ENCODE measurements around the gene METTL27. TPM values are rescaled to one million over a fixed set of nuclear protein-coding genes. Genes with fewer than 3 reads are reported as not detected.
"Not testable (repeated sequence)": the region's sequence is repeated elsewhere in the genome, so short reads cannot be mapped to it uniquely, and the experiment has no call there.

The METTL27 gene
- polyA plus RNA-seq, 4 donors = 1.8 to 19.0 (median 6.2) TPM

GRCh38 chr7:73870041-73870492, 27.8 kb upstream of the METTL27 start:
- DNase-seq (ENCODE audit: low read depth in 4 of 4, low spot score in 3 of 4) = no peak

DNA sequence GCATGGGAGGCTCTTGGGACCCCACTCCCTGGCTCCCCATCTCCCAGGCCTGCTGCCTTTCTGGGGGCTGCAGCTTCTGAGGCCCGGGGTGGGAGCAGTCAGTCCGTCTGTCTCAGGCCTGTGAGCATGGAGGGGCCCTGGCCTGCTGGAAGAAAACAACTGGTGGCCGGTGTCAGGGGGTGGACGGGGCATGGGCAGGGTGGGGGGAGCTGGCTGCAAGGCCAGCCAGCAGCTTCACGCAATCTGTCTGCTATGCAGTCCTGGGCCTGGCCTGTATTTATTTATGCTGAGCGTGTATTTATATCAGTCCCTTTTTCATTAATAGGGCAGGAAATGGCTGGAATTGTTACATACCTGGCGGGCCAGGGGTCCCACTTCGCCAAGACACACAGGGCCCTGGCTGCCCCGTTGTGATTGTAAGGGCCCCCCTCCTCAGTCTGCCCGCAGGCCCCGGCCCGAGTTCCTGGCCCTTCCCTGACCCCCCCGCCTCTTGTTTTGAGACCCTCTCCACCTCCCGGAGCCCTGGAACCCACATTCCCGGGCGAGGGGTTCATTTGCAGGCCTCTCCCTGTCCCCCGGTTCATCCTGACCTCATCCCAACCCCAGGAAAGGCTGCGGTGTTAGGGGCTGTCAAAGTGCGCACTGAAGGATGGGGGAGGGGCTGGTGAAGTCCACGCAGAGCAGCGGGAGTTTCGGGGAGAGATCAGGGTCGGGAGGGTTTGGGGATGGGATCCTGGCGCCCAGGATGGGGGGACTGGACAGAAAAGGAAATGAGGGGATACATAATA, 26.9 kb upstream of the METTL27 start:
- DNase-seq (ENCODE audit: low read depth in 4 of 4, low spot score in 3 of 4) = no peak

- DNase-seq (ENCODE audit: low read depth in 4 of 4, low spot score in 3 of 4) = no peak
These were observed 24.1 kb upstream of the METTL27 start for GRCh38 chr7:73866446-73866767.

GRCh38 chr7:73865738-73866445, 23.6 kb upstream of the METTL27 start:
- no peak for DNase-seq (ENCODE audit: low read depth in 4 of 4, low spot score in 3 of 4)

GRCh38 chr7:73864981-73865711, 22.8 kb upstream of the METTL27 start:
- no peak for DNase-seq (ENCODE audit: low read depth in 4 of 4, low spot score in 3 of 4)

GRCh38 chr7:73861305-73861704, 19.0 kb upstream of the METTL27 start:
- DNase-seq (ENCODE audit: low read depth in 4 of 4, low spot score in 3 of 4) = no peak

- no peak for DNase-seq (ENCODE audit: low read depth in 4 of 4, low spot score in 3 of 4)
These were observed 18.5 kb upstream of the METTL27 start, which contains the start of gene TMEM270 for GRCh38 chr7:73860859-73861258. Gene TMEM270, plus strand, starts transcription at chr7:73861159. Its CDS starts 36 bp downstream, at chr7:73861195.

DNA sequence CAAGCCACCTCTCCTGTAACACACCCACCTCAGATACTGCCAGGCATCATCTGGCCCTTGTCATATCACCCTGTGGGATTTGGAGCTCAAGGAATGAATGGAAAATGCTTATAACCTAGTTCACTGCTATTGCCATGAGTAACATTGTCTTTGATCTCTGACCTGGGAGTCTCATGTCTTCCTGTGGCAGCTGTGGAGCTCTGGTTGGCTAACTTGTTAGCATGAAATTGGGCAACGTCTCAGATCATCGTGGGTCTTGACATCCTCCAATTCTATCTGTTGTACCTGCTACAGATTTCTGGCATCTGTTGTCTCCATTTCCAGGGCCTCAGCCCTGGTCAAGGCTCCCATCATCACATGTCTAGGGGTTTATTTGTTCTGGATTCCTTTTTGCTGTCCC, 16.5 kb upstream of the METTL27 start:
- no peak for DNase-seq (ENCODE audit: low read depth in 4 of 4, low spot score in 3 of 4)

DNA sequence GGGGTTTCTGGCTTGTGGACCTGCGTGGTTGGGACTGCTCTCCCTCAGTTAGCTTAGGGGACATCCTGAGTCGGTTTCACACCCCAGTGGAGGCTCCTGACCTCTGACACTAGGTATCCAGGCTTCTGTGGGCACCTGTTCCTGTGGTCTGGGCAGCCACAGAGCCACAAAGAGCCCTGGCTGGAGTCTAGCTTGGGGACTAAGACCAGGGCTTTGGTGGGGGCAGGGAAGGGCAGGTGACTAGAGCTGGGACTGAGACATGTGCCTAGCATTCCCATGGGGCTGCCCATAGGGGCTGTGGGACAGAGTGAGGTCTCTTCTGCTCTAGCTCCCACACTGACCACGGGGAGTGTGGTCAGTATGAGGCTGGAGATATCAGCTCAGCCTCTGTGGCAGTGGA, 14.6 kb upstream of the METTL27 start:
- DNase-seq (ENCODE audit: low read depth in 4 of 4, low spot score in 3 of 4) = no peak

DNA sequence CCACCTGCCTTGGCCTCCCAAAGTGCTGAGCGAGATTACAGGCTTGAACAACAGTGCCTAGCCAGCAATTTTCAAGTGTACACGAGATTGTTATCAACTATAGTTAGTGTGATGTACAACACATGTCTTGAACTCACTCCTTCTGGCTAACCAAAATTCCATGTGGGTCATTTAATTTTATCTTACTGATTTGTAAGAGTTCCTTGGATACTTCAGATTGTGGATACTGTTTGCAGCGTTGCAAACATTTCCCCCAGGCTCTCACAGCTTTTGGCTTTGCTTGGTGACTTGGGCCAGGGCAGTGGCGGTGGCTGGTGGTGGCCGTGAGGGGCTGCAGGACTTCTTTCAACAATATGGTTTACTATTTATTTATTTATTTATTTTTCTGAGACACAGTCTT, 10.2 kb upstream of the METTL27 start:
- no peak for DNase-seq (ENCODE audit: low read depth in 4 of 4, low spot score in 3 of 4)

DNA sequence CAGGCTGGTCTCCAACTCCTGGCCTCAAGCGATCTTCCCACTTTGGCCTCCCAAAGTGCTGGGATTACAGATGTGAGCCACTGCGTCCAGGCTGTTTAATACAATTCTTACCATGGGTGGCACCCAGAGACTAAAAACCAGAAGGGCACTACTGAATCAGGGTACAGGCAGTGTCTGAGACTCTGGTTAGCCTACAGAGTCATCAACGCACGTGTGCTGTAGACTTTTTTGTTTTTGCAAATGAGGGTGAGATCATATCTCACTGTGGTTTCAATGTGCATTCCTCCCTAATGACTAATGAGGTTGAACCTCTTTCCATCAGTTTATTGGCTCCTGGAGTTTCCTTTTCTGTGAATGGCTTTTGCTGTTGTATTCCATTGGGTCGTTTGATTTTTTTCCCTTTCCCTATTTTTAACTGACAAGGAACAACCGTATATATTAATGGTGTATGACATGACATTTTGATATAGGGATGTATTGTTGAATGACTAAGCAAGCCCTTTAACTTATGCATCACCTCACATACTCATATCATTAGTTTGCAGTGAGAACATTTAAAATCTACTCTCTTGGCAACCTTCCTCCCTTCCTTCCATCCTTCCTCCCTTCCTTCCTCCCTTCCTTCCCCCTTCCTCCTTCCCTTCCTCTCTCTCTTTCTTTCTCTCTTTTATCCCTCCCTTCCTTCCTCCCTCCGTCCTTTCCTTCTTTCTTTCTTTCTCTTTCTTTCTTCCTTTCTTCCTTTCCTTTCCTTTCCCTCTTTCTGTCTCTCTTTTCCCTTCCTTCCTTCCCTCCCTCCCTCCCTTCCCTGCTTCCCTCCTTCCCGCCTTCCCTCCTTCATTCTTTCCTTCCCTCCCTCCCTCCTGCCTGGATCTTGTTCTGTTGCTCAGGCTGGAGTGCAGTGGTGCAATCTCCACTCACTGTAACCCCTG, 9.4 kb upstream of the METTL27 start:
- DNase-seq (ENCODE audit: low read depth in 4 of 4, low spot score in 3 of 4) = no peak

GRCh38 chr7:73850781-73851207, 8.5 kb upstream of the METTL27 start:
- DNase-seq (ENCODE audit: low read depth in 4 of 4, low spot score in 3 of 4) = no peak

GRCh38 chr7:73847941-73848723, 5.8 kb upstream of the METTL27 start:
- no peak for DNase-seq (ENCODE audit: low read depth in 4 of 4, low spot score in 3 of 4)

- not testable (repeated sequence) for DNase-seq (ENCODE audit: low read depth in 4 of 4, low spot score in 3 of 4)
These were observed 3.4 kb upstream of the METTL27 start for GRCh38 chr7:73845701-73846195.

DNA sequence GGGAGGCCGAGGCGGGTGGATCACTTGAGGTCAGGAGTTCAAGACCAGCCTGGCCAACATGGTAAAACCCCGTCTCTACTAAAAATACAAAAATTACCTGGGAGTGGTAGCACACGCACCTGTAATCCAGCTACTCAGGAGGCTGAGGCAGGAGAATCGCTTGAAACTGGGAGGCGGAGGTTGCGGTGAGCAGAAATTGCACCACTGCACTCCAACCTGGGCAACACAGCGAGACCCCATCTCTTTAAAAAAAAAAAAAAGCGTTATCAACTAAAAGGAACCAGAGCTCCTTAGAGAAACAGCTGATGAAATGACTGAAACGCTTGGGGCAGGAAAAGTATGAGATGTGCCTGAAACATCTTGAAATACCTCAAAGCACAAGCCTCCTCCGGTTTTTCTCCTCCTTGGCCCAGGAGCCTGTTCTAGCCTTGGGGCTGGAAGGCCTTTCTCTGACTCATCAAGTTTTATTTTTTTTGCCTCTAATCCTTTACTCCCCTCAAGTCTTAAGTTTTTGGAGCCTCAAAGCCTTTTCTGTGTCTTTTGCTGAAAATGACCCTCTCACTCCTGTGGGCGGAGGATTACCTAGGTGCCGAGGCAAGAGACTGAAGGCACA, 2.6 kb upstream of the METTL27 start:
- no peak for DNase-seq (ENCODE audit: low read depth in 4 of 4, low spot score in 3 of 4)

DNA sequence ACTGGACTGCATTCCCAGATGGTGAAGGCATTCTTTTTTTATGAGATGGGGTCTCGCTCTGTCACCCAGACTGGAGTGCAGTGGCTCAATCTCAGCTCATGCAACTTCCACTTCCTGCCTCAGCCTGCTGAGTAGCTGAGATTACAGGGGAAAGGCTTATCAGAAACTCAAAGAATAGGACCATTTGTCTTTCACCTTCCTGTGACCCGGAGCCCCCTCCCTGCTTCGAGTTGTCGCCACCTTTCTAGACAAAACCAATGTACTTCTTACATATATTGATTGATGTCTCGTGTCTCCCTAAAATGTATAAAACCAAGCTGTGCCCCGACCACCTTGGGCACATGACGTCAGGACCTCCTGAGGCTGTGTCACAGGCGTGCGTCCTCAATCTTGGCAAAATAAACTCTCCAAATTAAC, 1.8 kb upstream of the METTL27 start:
- no peak for DNase-seq (ENCODE audit: low read depth in 4 of 4, low spot score in 3 of 4)

GRCh38 chr7:73841689-73842066, 638 bp downstream of the METTL27 start:
- DNase-seq (ENCODE audit: low read depth in 4 of 4, low spot score in 3 of 4) = no peak

GRCh38 chr7:73840715-73841379, 1.5 kb downstream of the METTL27 start:
- no peak for DNase-seq (ENCODE audit: low read depth in 4 of 4, low spot score in 3 of 4)
